ACHN (cell line): Measurements from ENCODE around the gene SLC4A11.
A peak's percentile ranks its signal among the peaks of the same experiment; 100 is the strongest.

Source experiments
- DNase-seq: peaks from one replicate; pipeline ENCODE4 v3.0.0-alpha.2; 2015
- in situ Hi-C: cut with HindIII; loops from 2 replicates; pipeline ENCODE4 v1.10.0; 2017; ENCODE audit warnings: low sequenced_read_pairs, low pct_ligation_motif_present, low pct_unique_long_range_greater_than_20kb

SLC4A11 gene

DNA sequence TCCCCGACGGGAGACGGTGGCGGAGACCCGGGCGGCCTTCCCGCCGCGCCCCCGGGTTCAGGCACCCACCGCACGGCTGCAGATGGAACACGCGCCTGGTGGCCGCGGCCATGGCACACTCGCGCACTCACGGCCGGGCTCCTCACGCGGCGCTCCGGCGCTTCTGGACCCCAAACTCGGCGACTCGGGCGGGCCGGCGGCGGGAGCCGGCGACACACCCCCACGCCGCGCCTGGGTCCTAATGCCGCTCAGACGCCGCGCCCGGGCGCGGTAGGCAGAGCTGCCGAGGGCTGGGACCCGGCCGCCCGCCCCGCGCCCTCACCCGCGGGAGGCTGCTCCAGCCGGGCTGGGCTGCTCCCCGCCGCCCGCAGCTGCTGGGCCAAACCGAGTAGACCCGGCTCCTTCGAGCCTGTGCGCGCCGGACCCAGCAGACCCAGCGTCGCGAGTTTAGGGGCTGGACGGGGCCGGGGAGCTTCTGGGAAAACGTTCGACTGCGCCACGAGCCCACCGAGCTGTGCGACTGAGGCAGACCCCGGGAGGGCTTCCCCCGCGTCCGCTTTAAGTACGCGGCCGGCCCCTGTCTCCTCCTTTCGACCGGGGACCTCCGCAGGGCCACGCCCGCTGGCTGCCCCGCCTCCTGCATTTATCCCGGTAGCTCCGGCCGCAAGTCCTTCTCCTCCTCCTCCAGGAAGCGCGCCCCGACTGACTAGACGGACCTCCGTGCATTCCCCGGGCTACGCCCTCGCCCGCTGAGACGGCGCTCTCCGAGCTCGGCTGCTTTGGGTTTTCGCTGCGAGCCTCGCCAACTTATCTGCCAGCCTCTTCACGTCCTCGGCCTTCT lies at the start of gene SLC4A11:
TSS of gene SLC4A11 (minus strand) at position 165 of the 841 bp plus-strand sequence. CDS start at position 112, 53 bp downstream.
- peak; percentile 75 for DNase-seq
- in situ Hi-C loops: no loop called here

DNA sequence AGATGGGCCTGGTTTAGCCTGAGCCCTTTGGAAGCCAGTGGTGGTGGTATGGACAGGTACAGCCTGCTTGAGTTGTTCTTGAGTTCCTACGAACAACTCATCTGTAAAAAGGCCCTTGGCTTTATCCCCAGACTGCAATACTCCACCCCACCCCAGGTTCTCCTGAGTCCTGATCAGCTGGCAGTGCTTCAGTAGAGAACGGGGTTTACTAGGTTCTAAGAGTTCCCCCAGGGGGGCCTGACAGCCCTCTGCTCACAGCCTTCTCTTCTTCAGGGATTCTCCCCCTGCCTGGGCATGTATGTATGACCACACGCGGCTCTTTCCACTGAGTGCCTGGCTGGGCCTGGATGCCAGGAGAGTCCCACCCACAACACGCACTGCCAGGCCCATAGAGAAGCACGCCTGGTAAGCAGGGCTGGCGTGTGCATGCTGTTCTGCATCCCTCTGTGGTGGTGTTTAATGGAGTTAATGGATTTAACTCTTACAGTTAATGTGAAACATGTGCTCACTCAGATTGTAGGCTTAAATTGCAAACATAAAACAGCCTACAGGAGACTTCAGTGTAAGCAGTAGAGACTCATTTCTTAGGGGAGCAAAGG lies 44.3 kb upstream of the SLC4A11 start:
- no peak for DNase-seq
- in situ Hi-C loops: no loop called here

DNA sequence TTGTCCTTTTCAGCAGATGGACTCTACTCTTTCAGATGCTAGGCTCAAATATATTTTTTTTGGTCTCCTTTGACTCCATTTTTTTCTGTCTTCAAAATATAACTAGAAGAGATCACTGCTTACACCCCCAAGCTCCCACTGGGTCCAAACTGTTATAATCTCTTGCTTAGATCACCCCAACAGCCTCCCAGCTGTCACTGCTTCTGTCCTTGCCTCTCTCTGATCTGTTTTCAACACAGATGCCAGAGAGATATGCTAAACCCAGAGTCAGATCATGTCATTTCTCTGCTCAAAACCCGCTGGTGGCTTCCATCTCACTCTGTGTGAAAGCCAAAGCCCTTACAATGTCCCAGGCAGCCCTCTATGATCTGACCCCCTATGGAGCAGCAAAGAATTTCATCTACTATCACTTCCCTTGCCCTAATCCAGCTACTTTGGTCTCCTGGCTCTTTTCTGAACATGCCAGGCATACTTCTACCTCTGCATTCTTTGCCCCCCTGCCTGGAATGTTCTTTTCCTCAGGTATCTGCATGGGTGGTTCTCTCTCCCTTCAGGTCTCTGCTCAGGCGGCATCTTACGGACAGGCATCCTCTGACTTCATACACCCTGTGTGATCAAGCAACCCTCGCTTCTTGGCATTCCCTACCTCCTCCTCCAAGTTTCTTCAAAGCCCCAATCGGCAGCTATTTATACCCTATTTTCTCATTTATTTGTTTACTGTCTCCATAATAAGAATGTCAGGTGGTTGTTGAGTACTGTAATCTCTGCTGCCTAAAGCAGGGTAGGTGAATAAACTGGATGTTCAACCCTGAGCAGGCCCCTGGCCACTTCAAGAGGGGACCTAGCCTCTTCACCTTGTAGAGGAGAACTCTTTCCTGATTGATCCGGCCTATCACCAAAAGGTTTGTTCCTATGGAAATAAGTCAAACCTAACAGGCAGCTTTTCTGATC lies 43.6 kb upstream of the SLC4A11 start:
- no peak for DNase-seq
- in situ Hi-C loops: no loop called here

DNA sequence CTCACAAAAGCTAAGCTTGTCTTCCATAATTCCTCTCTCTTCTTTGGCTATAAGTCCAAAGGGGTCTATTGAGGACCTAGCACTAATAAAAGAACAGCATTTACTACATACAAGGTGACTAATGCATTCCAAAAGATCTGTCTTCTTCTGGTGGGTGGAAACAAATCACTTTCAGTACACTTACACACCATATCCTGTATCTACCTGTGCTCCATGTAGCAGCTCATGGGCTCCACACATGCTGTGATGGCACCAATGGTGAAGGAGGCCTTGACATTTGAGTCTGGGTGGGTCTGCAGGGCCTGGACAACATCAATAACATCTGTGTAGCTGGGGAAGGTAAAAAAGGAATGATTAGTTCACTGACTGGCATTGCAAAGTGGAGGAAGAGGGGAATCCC lies 42.4 kb upstream of the SLC4A11 start:
- in situ Hi-C loops: no loop called here
- DNase-seq: no peak

DNA sequence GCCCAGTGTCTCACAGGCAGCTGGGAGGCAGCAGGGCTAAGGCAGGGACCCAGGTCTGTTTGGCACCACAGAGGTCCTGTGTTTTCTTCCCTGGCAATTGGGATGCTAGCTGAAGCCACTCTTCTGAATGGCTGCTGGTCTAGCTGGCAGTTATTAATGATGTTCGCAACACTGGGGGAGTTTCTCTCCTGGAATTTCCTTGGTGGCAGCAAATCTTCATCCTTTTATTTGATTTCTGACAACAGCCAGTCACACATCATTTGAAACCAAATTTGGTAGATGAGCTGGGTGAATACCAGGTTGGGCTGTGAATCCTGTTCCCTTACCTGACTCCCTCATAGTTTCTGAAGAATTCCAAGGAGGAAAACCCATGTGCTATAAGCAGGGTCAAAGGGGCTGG lies 40.8 kb upstream of the SLC4A11 start:
- no peak for DNase-seq
- in situ Hi-C loops: no loop called here

DNA sequence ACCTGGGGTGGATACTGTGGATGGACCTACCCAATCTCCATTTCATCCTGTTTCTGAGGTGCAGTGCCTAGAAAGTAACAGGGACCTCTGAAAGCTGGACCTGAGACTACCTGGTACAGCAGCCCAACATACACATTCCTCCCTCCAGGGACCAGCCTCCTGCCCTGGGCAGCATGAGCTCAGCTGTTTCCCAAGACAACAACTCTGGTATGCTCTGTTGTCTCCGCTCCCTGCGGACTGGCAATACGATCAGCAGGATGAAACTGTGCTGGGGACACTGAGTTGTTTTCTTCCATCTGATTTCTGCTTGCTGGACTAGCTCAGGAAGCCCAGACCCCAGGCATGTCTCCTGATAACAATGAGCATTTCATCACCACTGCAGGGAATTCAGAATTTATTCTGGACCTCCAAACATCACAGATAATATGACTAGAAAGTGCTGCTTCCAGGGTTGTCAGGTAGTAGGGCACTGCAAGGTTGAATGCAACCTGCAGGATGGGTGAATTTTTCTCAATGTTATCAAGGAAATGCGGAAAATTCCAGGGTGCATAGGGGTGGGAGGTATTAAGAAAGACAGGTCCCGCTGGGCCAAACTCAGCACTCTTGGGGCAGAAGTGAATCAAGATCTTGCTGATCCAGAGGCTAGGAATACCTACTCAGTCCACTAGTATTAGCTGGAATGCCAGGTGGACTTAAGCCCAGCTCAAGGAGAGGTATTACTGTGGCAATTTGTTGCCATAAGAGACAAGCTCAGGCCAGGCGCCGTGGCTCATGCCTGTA lies 38.9 kb upstream of the SLC4A11 start:
- in situ Hi-C loops: no loop called here
- no peak for DNase-seq

DNA sequence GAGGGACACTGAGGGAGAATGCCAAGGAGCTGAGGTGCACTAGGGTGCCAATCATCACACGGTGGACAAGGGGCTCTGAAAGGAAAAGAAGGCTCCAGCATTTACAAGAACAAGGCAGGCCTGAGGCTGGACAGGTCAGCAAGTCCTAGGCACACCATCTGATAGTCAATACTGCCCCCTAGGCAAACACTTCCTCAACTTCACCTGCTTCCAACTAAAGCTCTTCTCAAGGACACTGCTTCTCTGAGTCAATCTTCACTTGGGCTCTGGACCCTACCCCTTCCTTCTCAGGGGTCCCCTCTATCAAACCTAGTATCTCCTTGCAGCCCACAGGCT lies 37.7 kb upstream of the SLC4A11 start:
- in situ Hi-C loops: no loop called here
- peak; percentile 37 for DNase-seq

DNA sequence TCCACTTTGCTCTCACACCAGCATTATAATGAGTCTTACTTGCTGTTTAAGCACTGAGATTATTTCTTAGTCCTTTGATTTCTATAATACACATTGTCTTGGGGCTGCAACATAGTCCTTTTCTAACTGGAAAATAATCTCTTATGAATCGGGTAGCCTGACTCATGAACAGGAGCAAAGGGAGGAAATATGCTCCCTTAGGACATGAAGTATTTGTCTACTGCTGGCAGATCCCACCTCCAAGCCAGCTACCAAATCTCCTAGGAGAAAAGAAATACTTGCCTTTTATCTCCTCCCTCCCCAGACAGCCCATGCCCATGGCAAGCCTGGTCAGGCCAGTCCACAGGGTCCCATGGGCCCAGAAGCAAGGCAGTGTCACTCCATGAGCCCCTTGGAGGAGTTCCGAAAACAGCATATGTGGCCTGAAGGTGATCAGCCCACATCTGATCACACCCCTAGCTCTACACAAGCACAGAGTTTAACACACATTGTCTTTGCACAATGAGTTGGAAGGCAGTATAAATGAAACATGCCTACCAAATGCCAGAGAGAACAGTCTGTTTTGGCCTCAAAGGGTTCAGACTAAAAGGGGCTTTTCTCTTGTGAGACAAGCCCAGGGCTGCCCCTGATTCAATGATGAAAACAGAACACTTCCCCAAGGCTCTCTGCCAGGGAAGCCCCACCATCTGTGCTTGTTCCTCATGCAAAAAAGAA lies 37.1 kb upstream of the SLC4A11 start:
- in situ Hi-C loops: no loop called here
- DNase-seq: no peak

DNA sequence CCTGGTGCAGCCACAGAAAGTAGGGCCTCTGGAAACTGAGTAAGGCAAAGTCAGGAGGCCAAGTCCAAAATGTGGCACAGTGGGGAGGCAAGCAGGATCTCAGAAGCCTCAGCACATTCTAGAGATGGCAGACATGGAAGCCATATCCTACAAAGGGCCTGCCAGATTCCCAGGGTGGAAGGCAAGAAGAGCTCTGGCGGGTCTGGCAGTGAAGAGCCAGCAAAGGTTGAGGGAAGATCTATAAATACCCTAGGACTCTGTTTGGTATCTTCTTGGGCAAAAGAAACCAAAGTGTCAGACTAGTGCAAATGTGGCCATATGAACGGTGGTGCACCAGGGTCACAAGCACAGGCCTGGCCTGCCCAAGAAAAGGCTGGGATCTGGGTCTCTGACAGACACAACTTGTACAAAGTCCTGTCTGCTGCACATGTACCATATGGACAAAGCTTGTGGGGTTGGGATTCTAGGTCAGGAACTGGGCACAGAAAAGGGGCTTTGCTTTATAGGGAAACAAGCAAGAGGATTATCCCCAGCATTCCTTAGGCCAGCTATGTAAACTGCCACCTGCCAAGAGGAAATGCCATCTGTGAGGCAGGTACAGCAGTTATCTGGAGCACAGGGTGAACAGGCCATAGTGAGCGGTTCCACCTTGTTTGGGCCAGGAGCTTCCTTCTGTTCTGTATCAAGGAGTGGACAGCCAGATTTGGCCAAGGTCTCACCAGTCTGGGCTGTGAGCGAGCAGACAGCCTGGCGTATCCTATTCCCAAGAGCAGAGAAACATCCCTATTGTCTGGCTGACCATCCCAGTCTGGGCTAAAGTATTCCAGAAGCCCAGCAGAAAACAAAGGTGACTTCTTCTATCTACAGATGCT lies 36.3 kb upstream of the SLC4A11 start:
- in situ Hi-C loops: no loop called here
- DNase-seq: no peak

DNA sequence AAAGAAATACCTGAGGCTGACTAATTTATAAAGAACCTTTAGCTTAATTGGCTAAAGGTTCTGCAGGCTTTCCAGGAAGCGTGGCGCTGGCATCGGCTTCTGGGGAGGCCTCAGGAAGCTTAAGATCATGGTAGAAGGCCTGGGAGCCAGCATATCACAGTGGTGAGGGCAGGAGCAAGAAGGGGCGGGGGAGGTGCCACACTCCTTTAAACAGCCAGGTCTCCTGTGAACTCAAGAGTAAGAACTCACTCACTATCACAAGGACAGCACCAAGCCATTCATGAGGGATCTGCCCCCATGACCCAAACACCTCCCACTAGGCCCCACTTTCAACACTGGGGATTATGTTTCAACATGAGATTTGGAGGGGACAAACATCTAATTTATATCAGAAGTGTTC lies 34.4 kb upstream of the SLC4A11 start:
- in situ Hi-C loops: no loop called here
- DNase-seq: no peak

DNA sequence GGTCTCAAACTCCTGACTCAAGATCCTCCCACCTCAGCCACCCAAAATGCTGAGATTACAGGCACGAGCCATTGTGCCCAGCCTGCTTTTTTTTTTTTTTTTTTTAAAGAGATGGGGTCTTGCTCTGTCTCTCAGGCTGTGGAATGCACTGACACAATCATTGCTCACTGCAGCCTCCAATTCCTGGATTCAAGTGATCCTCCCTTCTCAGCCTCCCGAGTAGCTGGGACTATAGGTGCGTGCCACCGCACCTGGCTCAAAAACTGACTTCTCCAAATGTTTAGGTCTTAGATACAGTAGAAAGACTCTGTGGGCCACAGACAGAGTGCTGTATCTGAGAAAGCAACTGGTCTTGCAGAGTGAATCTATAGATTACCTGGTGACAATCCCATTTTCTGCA lies 31.1 kb upstream of the SLC4A11 start:
- in situ Hi-C loops: no loop called here

DNA sequence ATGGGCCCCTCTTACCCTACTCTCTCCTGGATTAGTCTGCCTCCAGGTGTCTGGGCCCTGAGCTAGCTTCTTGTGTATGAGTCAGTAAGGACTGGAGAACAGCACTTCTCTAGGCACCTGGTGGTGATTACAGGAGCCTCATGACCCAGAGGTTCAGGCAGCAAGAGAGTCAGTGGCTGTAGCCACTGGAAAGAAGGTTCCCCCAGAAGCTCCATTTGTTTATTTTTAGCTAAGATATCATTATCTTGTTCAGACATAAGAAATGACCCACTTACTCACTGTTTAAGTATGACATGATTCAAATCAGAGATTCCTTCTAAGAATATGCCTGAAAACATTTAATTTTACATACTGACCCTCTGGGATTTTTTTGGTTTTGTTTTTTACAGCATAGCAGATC lies 23.6 kb upstream of the SLC4A11 start:
- no peak for DNase-seq

More for the DNA sequence above, 31.1 kb upstream of the SLC4A11 start:
- DNase-seq: no peak

DNA sequence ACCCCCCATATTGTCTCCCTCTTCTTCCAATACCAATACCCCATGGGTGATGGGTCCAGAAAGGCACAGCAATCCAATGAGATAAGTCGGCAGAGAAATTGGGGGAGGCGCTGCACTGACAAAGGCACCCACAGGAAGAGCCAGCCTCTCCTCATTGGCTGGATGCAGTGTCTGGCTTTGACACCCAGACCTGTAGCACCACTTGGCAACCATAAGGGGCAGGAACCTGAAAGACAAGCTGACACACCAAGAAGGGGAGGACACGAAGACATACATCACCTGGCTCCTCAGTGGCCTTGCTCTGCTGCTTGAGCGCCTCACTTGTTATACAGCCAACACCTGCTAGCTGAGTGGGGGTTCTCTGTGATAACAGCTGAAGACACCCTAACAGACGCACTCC lies 19.4 kb upstream of the SLC4A11 start:
- in situ Hi-C loops: no loop called here

More for the DNA sequence above, 23.6 kb upstream of the SLC4A11 start:
- in situ Hi-C loops: no loop called here

DNA sequence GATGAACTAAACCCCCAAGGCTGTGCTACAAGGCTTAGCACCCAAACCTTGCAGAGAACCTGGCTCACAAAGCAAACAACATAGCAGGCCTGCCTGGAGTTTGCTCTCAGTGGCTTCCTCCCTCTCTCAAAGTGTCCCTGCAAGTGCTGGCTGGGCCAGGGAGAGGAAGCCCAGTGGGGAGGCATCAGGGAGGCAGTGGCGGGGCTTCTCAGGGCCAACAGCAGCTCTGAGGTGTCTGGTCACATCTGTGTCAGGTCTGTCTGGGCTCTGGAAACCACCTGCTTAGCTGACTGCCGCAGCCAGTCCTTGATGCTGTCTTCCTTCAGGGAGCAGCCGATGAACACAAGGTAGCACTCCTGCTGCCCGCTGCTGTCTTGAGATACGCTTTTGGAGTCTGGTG lies 16.7 kb upstream of the SLC4A11 start:
- DNase-seq: no peak
- in situ Hi-C loops: no loop called here

More for the DNA sequence above, 19.4 kb upstream of the SLC4A11 start:
- no peak for DNase-seq

DNA sequence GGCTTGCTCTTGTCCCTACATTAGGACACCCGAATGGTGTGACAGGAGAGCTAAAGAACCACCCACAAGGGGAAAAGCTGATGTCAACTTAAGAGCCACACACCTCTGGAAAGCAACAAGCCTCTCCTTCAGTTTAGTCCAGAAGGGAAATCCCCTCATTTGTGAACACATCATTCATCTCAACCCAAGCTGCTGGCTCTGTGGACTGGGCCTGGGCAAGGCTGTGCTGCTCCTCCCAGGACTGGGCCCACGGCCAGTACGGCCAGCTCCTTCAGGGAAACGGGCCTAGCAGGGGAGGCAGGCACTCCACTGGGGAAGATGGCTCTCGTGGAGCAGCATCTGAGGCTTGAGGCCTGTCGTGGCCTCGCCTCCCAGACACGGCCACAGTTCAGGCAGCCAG lies 12.8 kb upstream of the SLC4A11 start:
- in situ Hi-C loops: no loop called here
- no peak for DNase-seq

DNA sequence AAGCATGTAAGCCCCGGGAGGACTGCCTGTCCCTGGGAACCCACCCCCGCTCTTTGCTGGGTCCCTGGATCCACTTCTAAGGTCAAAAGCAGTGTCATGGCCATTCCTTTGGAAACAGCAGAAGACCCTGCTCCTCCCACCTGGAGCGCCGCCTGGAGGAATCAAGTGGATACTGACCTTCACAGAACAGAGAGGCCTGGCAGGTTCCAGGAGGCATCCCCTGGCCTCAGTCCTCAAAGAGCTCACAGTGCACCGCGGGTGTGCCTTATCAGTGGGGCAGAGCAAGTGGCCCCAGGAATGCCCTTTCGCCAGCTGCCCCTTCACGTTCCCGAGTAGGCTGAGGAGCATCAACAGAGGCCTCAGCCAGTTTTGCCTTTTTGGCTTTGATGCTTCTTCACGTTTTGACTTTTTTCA lies 11.1 kb upstream of the SLC4A11 start:
- DNase-seq: peak; percentile 21
- in situ Hi-C loops: no loop called here

DNA sequence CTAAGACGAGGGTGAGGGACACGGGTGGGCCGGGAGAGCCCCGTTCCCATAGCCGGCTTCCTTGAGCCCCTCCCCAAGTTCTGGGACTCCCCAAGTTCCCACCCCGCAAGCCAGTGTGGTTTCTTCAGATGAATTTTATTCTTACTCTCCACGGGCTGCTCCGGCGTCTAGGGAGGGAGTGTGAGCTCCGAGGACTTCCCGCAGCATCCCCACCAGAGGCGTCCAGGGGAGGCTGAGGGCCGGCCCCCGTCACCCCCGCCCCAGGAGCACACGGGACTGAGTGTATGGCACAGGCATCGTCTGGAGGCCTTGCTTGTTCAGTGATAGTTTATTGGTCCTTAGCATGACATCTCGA lies 10.0 kb upstream of the SLC4A11 start:
- no peak for DNase-seq
- in situ Hi-C loops: no loop called here
